ENCODE measurements around the gene NBEA.

NBEA gene

DNA sequence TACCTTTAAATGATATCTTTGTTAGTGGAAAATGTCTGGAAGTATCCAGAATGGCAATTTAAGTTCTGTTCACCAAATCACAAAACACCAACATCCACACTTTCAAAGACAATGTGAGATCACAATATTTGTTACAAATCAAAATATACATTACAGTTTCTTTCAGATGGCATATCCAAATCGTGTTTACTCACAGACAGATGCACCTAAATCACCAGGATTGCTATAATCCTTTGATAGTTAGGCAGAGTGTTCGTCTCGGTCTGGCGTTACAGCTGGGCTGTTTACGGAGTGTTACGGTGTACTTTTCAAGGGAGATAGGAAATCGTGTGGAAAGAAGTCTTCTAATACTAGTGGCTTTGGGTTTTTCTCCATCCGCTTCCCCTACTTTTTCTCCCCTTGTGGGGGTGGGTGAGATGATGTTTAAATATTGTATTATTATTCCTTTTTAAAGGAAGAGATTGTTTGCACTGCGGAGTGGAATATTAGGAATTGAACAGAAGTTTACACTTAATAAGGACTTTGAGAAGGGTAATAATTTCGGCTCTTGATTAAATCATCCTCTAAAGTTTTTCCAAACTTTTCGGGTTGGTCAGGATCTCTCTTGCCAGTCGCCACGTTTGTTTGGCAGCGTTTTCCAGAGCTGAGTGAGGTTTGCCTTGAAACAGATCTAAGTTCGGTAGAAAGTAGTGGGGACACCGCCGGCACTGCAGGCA is 532.6 kb downstream of the NBEA start:
- DNase-seq (ENCODE audit: low spot score) = no peak

DNA sequence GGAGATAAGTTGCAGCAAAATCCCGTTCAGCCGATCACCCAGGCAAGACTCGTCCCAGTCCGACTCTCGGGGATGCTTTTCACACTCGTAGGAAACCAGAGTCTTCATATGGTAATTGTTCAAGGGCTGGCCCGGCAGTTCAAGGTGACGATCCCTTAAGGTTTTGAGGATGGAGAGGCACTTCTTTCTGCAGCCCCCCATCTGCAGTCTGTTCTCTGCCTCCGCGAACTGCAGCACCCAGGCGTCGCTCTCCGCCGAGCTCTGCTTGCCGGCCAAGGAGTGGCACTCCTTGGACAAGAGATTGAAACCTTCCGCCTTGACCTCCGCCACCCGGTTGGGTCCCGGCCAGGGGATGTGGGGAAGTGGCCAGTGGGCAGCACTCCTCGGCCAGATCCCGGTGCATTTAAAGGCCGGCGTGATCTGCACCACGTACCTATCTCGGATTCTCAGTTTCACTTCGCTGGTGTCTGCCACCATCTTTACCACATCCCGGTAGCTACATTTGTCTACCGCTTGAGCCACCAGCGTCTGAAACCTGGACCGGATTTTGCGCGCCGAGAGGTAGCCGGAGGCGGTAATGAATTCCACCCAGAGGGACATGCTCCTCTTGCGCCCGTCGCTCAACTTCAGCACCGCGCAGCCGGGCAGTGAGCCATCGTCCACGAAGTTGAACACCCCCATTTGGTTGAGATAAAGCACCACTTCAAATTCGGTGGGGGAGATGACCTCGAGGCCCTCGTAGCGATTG is 533.3 kb downstream of the NBEA start:
- DNase-seq (ENCODE audit: low spot score) = peak; percentile 35

- DNase-seq (ENCODE audit: low spot score) = peak; percentile 50
Observed at GRCh38 chr13:35475960-35476943, 534.2 kb downstream of the NBEA start, which contains the start of gene MAB21L1. Gene MAB21L1, minus strand, starts transcription at chr13:35476689. Its CDS starts 551 bp downstream, at chr13:35476138.

DNA sequence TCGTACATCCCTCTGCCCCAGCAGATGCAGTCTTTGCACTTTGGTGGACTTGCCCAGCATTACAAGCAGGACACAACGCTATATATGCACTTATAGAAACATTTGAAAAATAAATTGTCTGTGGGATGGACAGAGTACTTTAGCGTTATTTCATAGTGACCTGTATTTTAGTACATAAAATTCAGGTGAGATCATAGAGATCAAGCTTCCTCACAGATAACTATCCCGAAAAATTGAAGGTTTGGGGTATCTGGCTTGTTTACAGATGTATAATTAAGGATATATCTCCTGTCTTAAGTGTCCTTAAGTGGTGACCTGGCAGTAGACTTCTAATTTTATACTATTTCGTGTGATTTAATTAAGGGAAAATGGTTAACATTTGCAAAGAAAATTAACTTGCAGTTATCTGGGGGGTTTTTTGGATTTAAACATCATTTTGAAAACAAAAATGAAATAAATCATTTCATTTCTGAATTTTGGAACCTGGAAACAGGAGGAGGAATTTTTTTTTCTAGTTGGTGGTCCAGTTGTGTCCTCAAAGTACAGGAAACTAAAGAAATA is 535.4 kb downstream of the NBEA start:
- DNase-seq (ENCODE audit: low spot score) = no peak

DNA sequence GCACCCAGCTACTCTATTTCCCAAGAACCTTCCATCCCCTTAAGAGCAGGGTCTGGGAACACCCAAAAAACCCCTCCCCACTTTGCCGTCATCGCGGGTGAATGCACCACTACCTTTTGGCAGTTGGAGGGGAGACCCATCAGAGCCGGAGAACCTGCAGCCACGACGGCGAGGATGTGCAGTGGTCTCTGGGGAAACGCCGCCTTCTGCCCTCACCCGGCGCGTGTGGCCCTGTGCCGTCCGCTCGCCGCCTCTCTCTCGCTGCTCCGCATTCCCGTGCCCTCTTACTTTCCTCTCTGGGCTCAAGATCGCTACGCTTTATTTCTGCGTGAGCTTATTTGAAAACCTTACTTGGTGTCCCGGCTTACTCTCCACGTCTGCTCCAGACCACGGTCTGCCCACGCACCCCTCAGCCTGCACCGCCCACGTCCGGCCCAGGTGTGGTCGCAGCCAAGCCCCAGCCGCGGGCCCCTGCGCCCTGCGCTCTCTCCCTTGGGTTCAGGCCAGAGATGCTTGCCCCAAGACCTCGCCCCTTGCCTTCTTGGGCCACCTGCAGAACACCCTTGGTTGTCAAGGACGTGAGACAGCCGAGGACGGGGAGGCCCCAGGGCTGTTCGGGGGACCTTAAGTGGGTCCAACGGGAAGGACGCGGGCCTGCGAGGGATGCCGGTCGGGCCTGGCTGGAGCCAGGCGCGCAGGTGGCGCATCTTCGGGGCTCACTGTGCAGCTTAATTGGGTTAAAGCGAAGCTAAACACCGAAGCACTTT is 536.4 kb downstream of the NBEA start:
- peak; percentile 36 for DNase-seq (ENCODE audit: low spot score)

- peak; percentile 11 for DNase-seq (ENCODE audit: low spot score)
Observed at GRCh38 chr13:35479038-35479492, 537.0 kb downstream of the NBEA start.

DNA sequence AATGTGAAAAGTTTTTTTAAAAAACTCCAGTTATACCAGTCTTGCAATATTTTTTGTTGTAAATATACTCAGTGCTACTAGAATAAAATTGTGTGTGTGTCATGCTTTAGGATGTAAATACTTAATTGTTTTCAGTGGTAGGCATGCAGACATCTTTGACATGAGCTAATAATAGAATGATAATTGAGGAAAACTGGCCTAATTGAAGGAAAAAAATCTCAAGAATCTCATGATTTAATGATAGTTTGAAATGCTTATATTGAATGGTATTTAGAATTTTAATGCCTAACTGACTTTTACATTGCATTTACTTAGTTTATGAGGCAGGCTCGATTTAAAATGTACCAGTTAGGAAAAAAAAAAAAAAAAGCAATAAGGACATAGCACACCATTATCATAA is 537.6 kb downstream of the NBEA start:
- no peak for DNase-seq (ENCODE audit: low spot score)

DNA sequence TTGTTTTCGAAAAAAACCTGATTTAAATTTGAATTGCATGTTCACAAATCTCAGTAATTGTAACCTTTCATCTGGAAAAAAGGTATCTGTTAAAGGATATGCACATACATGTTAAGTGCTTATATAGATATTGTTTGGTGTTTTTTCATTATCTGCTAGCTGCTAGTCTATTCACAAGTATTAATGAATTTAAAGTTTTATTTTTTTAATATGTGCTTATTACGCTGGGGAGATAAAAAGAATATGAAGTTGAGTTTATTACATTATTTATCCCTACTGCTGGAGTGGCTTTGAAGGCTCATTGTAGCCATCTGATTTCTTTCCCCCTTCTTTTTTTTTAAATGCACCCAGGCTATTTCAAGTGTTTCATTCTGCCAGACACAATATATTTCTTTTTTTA is 538.3 kb downstream of the NBEA start:
- DNase-seq (ENCODE audit: low spot score) = no peak

- no peak for DNase-seq (ENCODE audit: low spot score)
Observed at GRCh38 chr13:35481777-35482176, 539.7 kb downstream of the NBEA start.

GRCh38 chr13:35482527-35482926 is 540.5 kb downstream of the NBEA start:
- DNase-seq (ENCODE audit: low spot score) = no peak

GRCh38 chr13:35483761-35484160 is 541.7 kb downstream of the NBEA start:
- DNase-seq (ENCODE audit: low spot score) = no peak

GRCh38 chr13:35484384-35484783 is 542.3 kb downstream of the NBEA start:
- DNase-seq (ENCODE audit: low spot score) = no peak

- no peak for DNase-seq (ENCODE audit: low spot score)
Observed at GRCh38 chr13:35485424-35485823, 543.4 kb downstream of the NBEA start.

GRCh38 chr13:35489050-35489449 is 547.0 kb downstream of the NBEA start:
- DNase-seq (ENCODE audit: low spot score) = no peak

GRCh38 chr13:35496006-35496405 is 553.9 kb downstream of the NBEA start:
- DNase-seq (ENCODE audit: low spot score) = no peak

GRCh38 chr13:35496761-35497386 is 554.8 kb downstream of the NBEA start:
- DNase-seq (ENCODE audit: low spot score) = no peak

GRCh38 chr13:35498231-35498630 is 556.2 kb downstream of the NBEA start:
- no peak for DNase-seq (ENCODE audit: low spot score)

DNA sequence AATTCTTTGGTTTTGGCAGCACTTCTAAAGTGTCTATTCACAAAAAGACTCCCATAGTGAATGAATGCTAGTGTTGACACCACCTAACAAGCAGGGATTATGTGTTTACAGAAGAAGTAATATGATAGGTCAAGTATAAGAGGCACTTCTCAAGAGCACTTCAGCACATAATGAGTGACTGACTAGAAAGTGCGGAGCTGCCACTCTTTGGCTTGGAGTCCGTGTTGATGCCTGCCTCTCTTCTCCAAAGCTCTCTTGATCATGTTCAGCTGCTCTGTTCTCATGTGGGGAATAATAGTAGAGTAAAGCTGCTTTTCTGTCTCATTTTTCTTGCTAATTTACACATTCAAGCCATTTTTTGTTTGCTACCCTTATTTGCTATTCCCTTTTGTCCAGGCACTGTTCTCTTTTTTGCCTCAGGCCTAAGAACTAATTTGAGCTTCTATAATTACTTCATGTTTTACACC is 557.2 kb downstream of the NBEA start:
- DNase-seq (ENCODE audit: low spot score) = no peak

GRCh38 chr13:35499676-35500075 is 557.6 kb downstream of the NBEA start:
- no peak for DNase-seq (ENCODE audit: low spot score)

DNA sequence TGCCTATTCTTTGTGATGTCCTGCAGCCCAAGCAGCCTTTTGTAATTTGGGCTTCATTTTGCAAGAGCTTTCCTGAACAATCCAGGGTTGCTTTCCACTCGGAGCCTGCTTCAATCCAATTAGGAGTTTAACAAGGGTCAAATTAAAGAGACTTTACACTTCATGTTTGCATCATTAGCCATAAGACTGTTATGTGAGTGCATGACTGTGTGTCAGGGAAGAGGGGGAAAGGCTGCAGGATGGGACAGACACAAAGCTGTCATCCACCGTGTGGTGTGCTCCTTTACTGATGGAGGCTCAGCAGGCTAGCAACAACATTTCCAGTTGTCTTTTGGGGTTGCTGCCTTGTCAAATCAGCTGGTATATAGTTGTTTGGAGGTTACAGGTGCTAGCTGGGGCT is 558.1 kb downstream of the NBEA start:
- no peak for DNase-seq (ENCODE audit: low spot score)
